Pancreas (tissue), 10 donors: Measurements from ENCODE around the gene BCAS1. TPM values are rescaled to one million over a fixed set of nuclear protein-coding genes. Genes with fewer than 3 reads are reported as not detected.

Source experiments
- ATAC-seq, 4 donors: fragments of 200-7000 bp; cut with Tn5 transposase; one replicate each; pipeline versions ENCODE4 v1.8.0 to v1.9.1; 2020; ENCODE audit warnings: mild to moderate bottlenecking in 4 of 4, moderate library complexity in 4 of 4
- DNase-seq, 6 donors: peaks; one replicate each; pipeline ENCODE4 v3.0.0-alpha.2; 2020
- FAIRE-seq: peaks from 2 replicates; lab custom pipeline; 2012; peaks lifted over from hg19 to GRCh38; lab: Jason Lieb, UNC
- H3K27ac ChIP-seq, 4 donors: fragments of 200-600 bp; sonication (generic); 1 replicate in 3 of 4; 2 replicates in 1 of 4; pipeline versions ENCODE4 v1.5.0 to v1.8.0; 2020
- H3K27me3 ChIP-seq, 4 donors: fragments of 200-600 bp; one replicate each; pipeline ENCODE4 v1.8.0; 2021
- H3K36me3 ChIP-seq, 3 donors: fragments of 200-600 bp; sonication (generic) in 1 of 3; one replicate each; pipeline versions ENCODE4 v1.5.0 to v1.8.0; 2020 to 2021
- H3K4me1 ChIP-seq, 3 donors: fragments of 200-600 bp; one replicate each; pipeline ENCODE4 v1.8.0; 2021
- H3K4me3 ChIP-seq, 4 donors: fragments of 200-600 bp; sonication (generic) in 2 of 4; one replicate each; pipeline versions ENCODE4 v1.5.0 to v1.8.0; 2020 to 2021
- H3K9me3 ChIP-seq, 4 donors: fragments of 200-600 bp; one replicate each; pipeline ENCODE4 v1.8.0; 2021
- CTCF ChIP-seq, 4 donors: fragments of 200-600 bp; sonication (generic) in 3 of 4; IDR thresholded peaks; one replicate each; pipeline versions ENCODE4 v1.5.0 to v1.8.0; 2021; ENCODE audit warnings: antibody characterized with exemption in 4 of 4
- WGBS, 2 donors: extraction: QIAGEN DNeasy Blood & Tissue Kit; methylation state at CpG; one replicate each; pipeline ENCODE4 v1.1.7; 2013; 5-methylcytosine and 5-hydroxymethylcytosine counted together
- intact Hi-C, 3 donors: fragments of 100-400 bp; cut with DNase I; formaldehyde crosslinking; loops; one replicate each; pipeline versions ENCODE4 v1.11.1 to v1.14.2; 2022
- polyA plus RNA-seq, 2 donors: library from polyadenylated mRNA; stranded (reverse); fragments of 200-250 nt; gene quantifications; one replicate each; pipeline ENCODE4 v1.2.3, GENCODE V29; 2013
- total RNA-seq, 6 donors: library from RNA; stranded (reverse); fragmentation: NEBNext Ultra II Directional in 4 of 6; extraction: Animal tissue kit (Norgen Biotek cat#: 25700) in 4 of 6; gene quantifications; one replicate each; pipeline versions ENCODE4 v1.2.1 to v1.2.4, GENCODE V29; 2021 to 2023
- donor health status: healthy with polysubstance abuse.
- donor health status: DM: no; HTN: no; CAD: no; lungs with moderate emphysema.
- donor health status: DM: no; HTN: no; CAD: no.
- donor health status: control.
- donor health status: control.
- donor health status: Bipolar disorder and iron deficiency.
- donor health status: DM: yes; HTN: yes; CAD: no.
- donor health status: DM: no; HTN: no; CAD: no.
- donor health status: DM: no; HTN: no; CAD: no.
- donor health status: DM: yes; HTN: yes; CAD: no.

BCAS1 gene
- total and polyA plus RNA-seq, 8 donors = 0.20 to 0.85 (median 0.61) TPM

GRCh38 chr20:54038961-54039360 lies 31.4 kb downstream of the BCAS1 start:
- DNase-seq (no peak), FAIRE-seq (no peak), ATAC-seq (no peak)
- Histone ChIP-seq H3K4me1 (no peaks in the 10 kb centered on the region), H3K36me3 (no peaks in the 10 kb centered on the region), H3K9me3 (no peaks in the 10 kb centered on the region), H3K27ac (no peak overlapping the region), H3K4me3 (no peak overlapping the region), H3K27me3 (no peaks in the 10 kb centered on the region)
- TF ChIP-seq CTCF (IDR thresholded peaks at IDR 0.05) = no peak
- intact Hi-C loops = no loop called here
- WGBS, 2 donors = 51 to 65% methylated on average over 5 of the region's 5 CpGs

GRCh38 chr20:54037525-54037924 lies 32.9 kb downstream of the BCAS1 start:
- Histone ChIP-seq H3K36me3 (no peaks in the 10 kb centered on the region), H3K27ac (no peak overlapping the region), H3K4me3 (no peak overlapping the region), H3K4me1 (no peaks in the 10 kb centered on the region), H3K27me3 (no peaks in the 10 kb centered on the region), H3K9me3 (no peaks in the 10 kb centered on the region)
- no peak for TF ChIP-seq CTCF (IDR thresholded peaks at IDR 0.05)
- intact Hi-C loops = no loop called here
- DNase-seq = no peak
- FAIRE-seq = no peak
- ATAC-seq = no peak
- WGBS, 2 donors = 0 to 70% methylated on average over 1 of the region's 1 CpG

DNA sequence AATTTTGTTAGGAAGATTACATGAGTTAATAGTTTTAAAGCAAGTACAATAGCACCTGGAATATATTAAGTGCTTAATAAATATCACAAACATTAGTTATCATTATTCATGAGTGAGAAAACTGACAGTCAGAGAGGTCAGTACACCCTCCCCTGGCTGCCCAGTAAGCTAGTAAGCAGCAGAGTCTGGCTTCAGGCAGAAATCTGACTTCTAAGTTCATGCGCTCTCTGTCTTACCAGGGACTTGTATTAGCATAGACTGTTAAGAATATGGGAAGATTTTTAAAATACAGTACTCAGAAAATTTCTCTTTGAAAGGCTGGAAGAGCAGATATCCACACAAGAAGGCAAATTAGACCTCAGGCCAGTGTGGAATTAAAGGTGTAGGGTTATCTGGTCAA lies 40.8 kb downstream of the BCAS1 start:
- intact Hi-C loops = no loop called here
- Histone ChIP-seq H3K4me3 (no peak overlapping the region), H3K36me3 (no peaks in the 10 kb centered on the region), H3K27me3 (no peaks in the 10 kb centered on the region), H3K4me1 (no peaks in the 10 kb centered on the region), H3K27ac (no peak overlapping the region), H3K9me3 (no peaks in the 10 kb centered on the region)
- DNase-seq (no peak), FAIRE-seq (no peak), ATAC-seq (no peak)
- TF ChIP-seq CTCF (IDR thresholded peaks at IDR 0.05) = no peak
- WGBS, 2 donors = 90 to 97% methylated on average over 1 of the region's 1 CpG

DNA sequence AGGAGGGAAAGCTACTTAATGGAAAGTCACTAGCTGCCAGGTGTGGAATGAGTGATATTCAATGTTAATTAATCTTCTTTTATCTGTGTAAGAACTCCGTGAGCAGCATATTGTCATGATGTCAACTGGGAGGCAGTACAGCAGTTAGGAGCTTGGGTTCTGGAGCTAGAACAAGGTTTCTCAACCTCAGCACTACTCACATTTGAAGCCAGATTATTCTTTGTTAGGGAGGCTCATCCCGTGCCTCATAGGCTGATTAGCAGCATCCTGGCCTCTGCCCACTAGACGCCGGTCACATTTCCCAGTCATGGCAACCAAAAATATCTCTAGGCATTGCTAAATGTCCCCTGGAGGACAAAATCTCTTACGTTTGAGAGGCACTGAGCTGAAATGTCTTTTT lies 41.2 kb downstream of the BCAS1 start:
- intact Hi-C loops = no loop called here
- 55 to 68% methylated on average over 5 of the region's 5 CpGs for WGBS, 2 donors
- Histone ChIP-seq H3K4me3 (no peak overlapping the region), H3K4me1 (no peaks in the 10 kb centered on the region), H3K27ac (no peak overlapping the region), H3K9me3 (no peaks in the 10 kb centered on the region), H3K27me3 (no peaks in the 10 kb centered on the region), H3K36me3 (no peaks in the 10 kb centered on the region)
- no peak for ATAC-seq
- no peak for TF ChIP-seq CTCF (IDR thresholded peaks at IDR 0.05)
- DNase-seq = no peak
- FAIRE-seq = no peak

DNA sequence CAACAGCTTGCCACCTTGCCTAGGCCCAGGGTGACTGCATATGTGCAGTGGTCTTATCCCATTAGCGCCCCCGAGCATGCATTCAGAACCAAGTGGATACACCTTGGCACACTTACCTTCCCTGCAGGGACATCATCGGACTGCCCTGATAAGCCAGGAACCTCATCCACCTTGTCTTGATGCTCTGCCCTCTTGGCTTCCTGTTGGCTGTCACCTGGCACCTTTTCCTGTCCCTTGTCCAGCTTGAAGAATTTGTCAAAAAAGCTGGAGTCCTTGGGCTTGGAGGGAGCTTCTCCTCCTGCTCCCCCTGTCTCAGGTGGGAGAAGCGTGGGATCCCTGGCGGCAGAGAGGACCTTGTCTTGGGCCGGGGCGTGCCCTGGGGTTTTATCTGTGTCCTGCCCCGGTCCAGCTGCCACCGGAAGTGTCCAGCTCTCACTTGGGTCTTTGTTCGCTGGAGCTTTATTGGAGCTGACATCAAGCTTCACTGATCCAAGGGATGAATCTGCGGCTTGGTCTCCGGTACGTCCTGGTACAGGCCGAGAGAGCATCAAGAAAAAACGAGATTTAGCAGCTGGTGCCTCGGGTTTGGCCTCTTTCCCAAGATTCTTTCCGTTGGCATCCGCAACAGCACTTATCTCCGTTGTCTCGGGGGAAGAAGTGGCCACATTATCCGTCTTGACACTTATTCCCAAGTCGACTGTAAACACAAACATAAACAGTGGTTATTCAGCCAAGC lies 42.0 kb downstream of the BCAS1 start:
- WGBS, 2 donors = 74 to 84% methylated on average over 22 of the region's 22 CpGs
- ATAC-seq = no peak
- no peak for FAIRE-seq
- Histone ChIP-seq H3K36me3 (no peaks in the 10 kb centered on the region), H3K4me1 (no peaks in the 10 kb centered on the region), H3K9me3 (no peaks in the 10 kb centered on the region), H3K27ac (no peak overlapping the region), H3K27me3 (no peaks in the 10 kb centered on the region), H3K4me3 (no peak overlapping the region)
- intact Hi-C loops = no loop called here
- DNase-seq = no peak
- TF ChIP-seq CTCF (IDR thresholded peaks at IDR 0.05) = no peak
